HepG2 (cell line): ENCODE data around the gene TRPV4. TPM values are rescaled to one million over a fixed set of nuclear protein-coding genes. Genes with fewer than 3 reads are reported as not detected.

Experiments used
- ATAC-seq: fragments of 200-7000 bp; cut with Tn5 transposase; 3 replicates; pipeline ENCODE4 v1.9.1; 2020; ENCODE audit warnings: mild to moderate bottlenecking, moderate library complexity
- Bru-seq: library from RNA; stranded (reverse); fragments of 400-500 nt; gene quantifications from one replicate; lab custom pipeline; 2021; lab: Mats Ljungman, UMichigan
- BruChase-seq, 2 experiments: library from RNA; stranded (reverse); fragments of 400-500 nt; gene quantifications; one replicate each; lab custom pipeline; 2021; lab: Mats Ljungman, UMichigan
- BruUV-seq: library from RNA; stranded (reverse); fragments of 400-500 nt; replicated peaks from 2 replicates; lab custom pipeline; 2021; lab: Mats Ljungman, UMichigan
- CTCF ChIA-PET: fragments of 300-600 bp; formaldehyde crosslinking; extraction: SDS; loops from one replicate; lab custom pipeline; 2021; ENCODE audit warnings: low total read pairs, inconsistent platforms, low intra/inter-chr PET ratio; lab: Yijun Ruan, JAX
- POLR2A ChIA-PET: fragments of 350-600 bp; sonication (Branson Sonifier 250); formaldehyde crosslinking; loops from one replicate; lab custom pipeline; 2020; ENCODE audit warnings: antibody characterized with exemption, inconsistent platforms; lab: Yijun Ruan, JAX
- DNase-seq: peaks from one replicate; pipeline ENCODE4 v3.0.0-alpha.2; 2015; ENCODE audit warnings: low spot score
- FAIRE-seq: peaks from 3 replicates; lab custom pipeline; 2011; peaks lifted over from hg19 to GRCh38; lab: Jason Lieb, UNC
- H2AFZ ChIP-seq: one replicate; pipeline ENCODE4 v1.6.1; 2011; ENCODE audit warnings: low read length, inconsistent platforms
- H3K27ac ChIP-seq: fragments of 300-600 bp; 3 replicates; pipeline ENCODE4 v1.8.0; 2011; ENCODE audit warnings: mixed run types, mild to moderate bottlenecking, mixed read lengths, low read length, inconsistent platforms; ENCODE audit not compliant: insufficient read depth; ENCODE audit errors: extremely low read length
- H3K27me3 ChIP-seq, 2 experiments: fragments of 200-600 bp in 1 of 2; 2 replicates in 1 of 2; 3 replicates in 1 of 2; pipeline versions ENCODE4 v1.6.0 to v1.8.0; 2011; ENCODE audit warnings: low read length in 2 of 2, mild to moderate bottlenecking in 2 of 2, moderate library complexity in 2 of 2, inconsistent platforms in 1 of 2; ENCODE audit not compliant: insufficient read depth in 2 of 2, control insufficient read depth in 1 of 2
- H3K36me3 ChIP-seq, 2 experiments: fragments of 200-600 bp in 1 of 2; replicated peaks in 1 of 2; 2 replicates in 1 of 2; 3 replicates in 1 of 2; pipeline versions ENCODE4 v1.5.1 to v1.8.0; 2011; ENCODE audit warnings: low read length in 2 of 2, inconsistent platforms in 1 of 2; ENCODE audit not compliant: insufficient read depth in 2 of 2, control insufficient read depth in 1 of 2
- H3K4me1 ChIP-seq: 2 replicates; pipeline ENCODE4 v1.5.1; 2012; ENCODE audit warnings: low read length, inconsistent platforms; ENCODE audit not compliant: insufficient read depth
- H3K4me2 ChIP-seq: 2 replicates; pipeline ENCODE4 v1.6.0; 2011; ENCODE audit warnings: low read depth, low read length, inconsistent platforms
- H3K4me3 ChIP-seq, 3 experiments: fragments of 200-600 bp in 1 of 3; sonication (generic), shearing (Covaris generic) in 1 of 3; replicated peaks in 1 of 3; 2 replicates each; pipeline ENCODE4 v1.5.1; 2011 to 2016; ENCODE audit warnings: low read length in 3 of 3, inconsistent platforms in 2 of 3, low read depth in 2 of 3, mild to moderate bottlenecking in 2 of 3, control low read depth in 1 of 3, mixed read lengths in 1 of 3; ENCODE audit not compliant: insufficient read depth in 1 of 3
- H3K79me2 ChIP-seq: one replicate; pipeline ENCODE4 v1.6.1; 2011; ENCODE audit warnings: low read length, inconsistent platforms; ENCODE audit not compliant: insufficient read depth
- H3K9ac ChIP-seq: 2 replicates; pipeline ENCODE4 v1.6.0; 2011; ENCODE audit warnings: mild to moderate bottlenecking, low read depth, low read length, inconsistent platforms; ENCODE audit not compliant: insufficient read depth
- H3K9me3 ChIP-seq: 2 replicates; pipeline ENCODE4 v1.5.1; 2012; ENCODE audit warnings: mild to moderate bottlenecking, low read length
- H4K20me1 ChIP-seq: 2 replicates; pipeline ENCODE4 v1.6.0; 2011; ENCODE audit warnings: inconsistent platforms, mild to moderate bottlenecking, low read length, moderate library complexity; ENCODE audit not compliant: insufficient read depth
- ADNP ChIP-seq: sonication (generic); formaldehyde crosslinking; IDR thresholded peaks from 2 replicates; pipeline ENCODE4 v1.4.0; 2020; ENCODE audit warnings: missing genetic modification reagents
- AGO1 ChIP-seq: fragments of 200-400 bp; formaldehyde crosslinking; IDR thresholded peaks from 2 replicates; pipeline ENCODE4 v1.6.1; 2017; ENCODE audit warnings: mild to moderate bottlenecking, low read depth, low read length, moderate library complexity; ENCODE audit not compliant: poor library complexity, severe bottlenecking
- HINFP ChIP-seq: sonication (generic); formaldehyde crosslinking; IDR thresholded peaks from 2 replicates; pipeline ENCODE4 v1.4.0; 2020; ENCODE audit warnings: low read depth, mild to moderate bottlenecking, missing genetic modification reagents
- KDM5A ChIP-seq: fragments of 200-600 bp; sonication (generic); IDR thresholded peaks from 2 replicates; pipeline ENCODE4 v1.7.0; 2018; ENCODE audit warnings: antibody characterized with exemption, mild to moderate bottlenecking, low read length, borderline replicate concordance
- MLX ChIP-seq: IDR thresholded peaks from 2 replicates; pipeline ENCODE4 v1.6.1; 2016
- NFIC ChIP-seq: IDR thresholded peaks from 2 replicates; pipeline ENCODE4 v1.6.1; 2012; ENCODE audit warnings: mild to moderate bottlenecking, low read length, inconsistent platforms
- SRY ChIP-seq: sonication (generic); formaldehyde crosslinking; IDR thresholded peaks from 2 replicates; pipeline ENCODE4 v1.8.0; 2022; ENCODE audit warnings: mild to moderate bottlenecking, missing genetic modification reagents
- UBTF ChIP-seq: sonication (generic); formaldehyde crosslinking; IDR thresholded peaks from 2 replicates; pipeline ENCODE4 v1.4.0; 2020; ENCODE audit warnings: mild to moderate bottlenecking, missing genetic modification reagents
- ZNF121 ChIP-seq: sonication (generic); formaldehyde crosslinking; IDR thresholded peaks from 2 replicates; pipeline ENCODE4 v1.5.0; 2020; ENCODE audit warnings: mild to moderate bottlenecking, missing genetic modification reagents
- ZNF580 ChIP-seq: IDR thresholded peaks from 2 replicates; pipeline ENCODE4 v1.6.1; 2016; ENCODE audit warnings: low read depth, borderline replicate concordance
- ZNF629 ChIP-seq: sonication (generic); formaldehyde crosslinking; conservative IDR thresholded peaks from 2 replicates; pipeline ENCODE4 v1.5.0; 2020; ENCODE audit warnings: missing genetic modification reagents
- ZNF740 ChIP-seq: sonication (generic); formaldehyde crosslinking; IDR thresholded peaks from 2 replicates; pipeline ENCODE4 v1.4.0; 2020; ENCODE audit warnings: missing genetic modification reagents
- WGBS: methylation state at CpG from one replicate; pipeline ENCODE4 v1.1.6; 2017; ENCODE audit warnings: low lambda C conversion rate; 5-methylcytosine and 5-hydroxymethylcytosine counted together
- in situ Hi-C: cut with HindIII; loops from 2 replicates; pipeline ENCODE4 v1.10.0; 2017; ENCODE audit warnings: low pct_unique_long_range_greater_than_20kb; ENCODE audit not compliant: extremely low pct_ligation_motif_present
- intact Hi-C: fragments of 100-400 bp; cut with micrococcal nuclease; formaldehyde crosslinking; loops from one replicate; pipeline ENCODE4 v1.10.0; 2022; ENCODE audit not compliant: unreplicated experiment
- long read RNA-seq, 2 experiments: library from RNA in 1 of 2; library from polyadenylated mRNA in 1 of 2; stranded (forward) in 1 of 2; unstranded in 1 of 2; transcript quantifications; one replicate each; pipeline ENCODE4 v2.0.0, GENCODE V29; 2019 to 2022
- polyA minus RNA-seq, 3 experiments: library from RNA; depleted of rRNA, polyadenylated mRNA; stranded (reverse); fragments of >200 nt; gene quantifications; 2 replicates each; pipeline ENCODE4 v1.2.3, GENCODE V29; 2011; ENCODE audit warnings: low replicate concordance in 1 of 3
- polyA plus RNA-seq, 8 experiments: library from polyadenylated mRNA; depleted of rRNA in 3 of 8; stranded (reverse) in 7 of 8; unstranded in 1 of 8; fragments of >200 nt; fragmentation: Illumina TruSeq in 4 of 8; extraction: Trizol in 4 of 8; gene quantifications; 2 replicates each; pipeline versions ENCODE4 v1.2.1 to v1.2.3, GENCODE V29; 2011 to 2016; ENCODE audit warnings: low read depth in 4 of 8, missing spikeins in 1 of 8, mixed read lengths in 1 of 8; ENCODE audit not compliant: insufficient read depth in 1 of 8
- total RNA-seq, 5 experiments: library from RNA; depleted of rRNA; stranded (reverse); fragments of >200 nt; fragmentation: Illumina TruSeq; extraction: Trizol; gene quantifications; 2 replicates each; pipeline ENCODE4 v1.2.3, GENCODE V29; 2016; ENCODE audit warnings: low read depth in 1 of 5

Gene TRPV4
- 0.35 and 0.66 TPM in 2 replicates for total RNA-seq (2016; rRNA removed; fragmentation: Illumina TruSeq; extraction: Trizol)
- total RNA-seq (2016; cell fraction: cytosol; rRNA removed; fragmentation: Illumina TruSeq; extraction: Trizol; ENCODE audit: low read depth), result 0.20 and 0.35 TPM in 2 replicates
- total RNA-seq (2016; cell fraction: insoluble cytoplasmic fraction; rRNA removed; fragmentation: Illumina TruSeq; extraction: Trizol), result 0.45 and 0.93 TPM in 2 replicates
- total RNA-seq (2016; cell fraction: membrane; rRNA removed; fragmentation: Illumina TruSeq; extraction: Trizol), result 0.83 and 1.0 TPM in 2 replicates
- total RNA-seq (2016; cell fraction: nucleus; rRNA removed; fragmentation: Illumina TruSeq; extraction: Trizol), result 0.75 and 1.1 TPM in 2 replicates
- polyA plus RNA-seq (2011; rRNA removed), result 4.7 and 5.6 TPM in 2 replicates
- 3.1 and 4.5 TPM in 2 replicates for polyA plus RNA-seq (2011; cell fraction: cytosol; rRNA removed)
- 7.9 and 11.8 TPM in 2 replicates for polyA plus RNA-seq (2011; cell fraction: nucleus; rRNA removed)
- 0.68 and 1.3 TPM in 2 replicates for polyA plus RNA-seq (2012)
- 0.67 and 0.84 TPM in 2 replicates for polyA plus RNA-seq (2016; cell fraction: cytosol; fragmentation: Illumina TruSeq; extraction: Trizol; ENCODE audit: low read depth)
- polyA plus RNA-seq (2016; cell fraction: insoluble cytoplasmic fraction; fragmentation: Illumina TruSeq; extraction: Trizol; ENCODE audit: low read depth), result 0.52 and 0.71 TPM in 2 replicates
- 1.1 and 1.2 TPM in 2 replicates for polyA plus RNA-seq (2016; cell fraction: membrane; fragmentation: Illumina TruSeq; extraction: Trizol; ENCODE audit: low read depth)
- 2.0 and 2.5 TPM in 2 replicates for polyA plus RNA-seq (2016; cell fraction: nucleus; fragmentation: Illumina TruSeq; extraction: Trizol; ENCODE audit: insufficient read depth, low read depth)
- polyA minus RNA-seq (2011; rRNA and poly(A)+ RNA removed; ENCODE audit: low replicate concordance), result 13.9 TPM in 1 of 2 replicates, not detected in the other
- polyA minus RNA-seq (2011; cell fraction: cytosol; rRNA and poly(A)+ RNA removed), result 3.2 and 3.3 TPM in 2 replicates
- polyA minus RNA-seq (2011; cell fraction: nucleus; rRNA and poly(A)+ RNA removed), result 4.0 and 4.6 TPM in 2 replicates
- percentile 37 among the genes with signal in this experiment for Bru-seq, nascent RNA
- BruChase-seq, experiment 1, labeled RNA remaining after a 6-hour chase, result percentile 35 among the genes with signal in this experiment
- BruChase-seq, experiment 2, labeled RNA remaining after a 2-hour chase, result percentile 39 among the genes with signal in this experiment
- long read RNA-seq, experiment 1, result 0 reads
- long read RNA-seq, experiment 2, partial matches to known transcripts, result 1 of 5 reads
- long read RNA-seq, experiment 2, other reads (novel, unspliced or antisense), result 1 of 5 reads

GRCh38 chr12:109833307-109834189 is at the start of gene TRPV4:
Gene TRPV4 (minus strand): TSS chr12:109833398. CDS start chr12:109814796, 18,602 bp downstream.
- in situ Hi-C loops (no loop called here), intact Hi-C loops (no loop called here)
- ATAC-seq, result peak; percentile 23
- no peak within 1 kb of the TSS for H3K27ac ChIP-seq
- CTCF ChIA-PET, result no interaction called here
- H3K27me3 ChIP-seq, result no peaks in the 10 kb centered on the region
- WGBS, result 57% methylated on average over 35 of the region's 67 CpGs
- BruUV-seq, result no TSS peak
- POLR2A ChIA-PET, result no interaction called here
- no peaks in the 10 kb centered on the region; the same call in 1 of the 2 replicates for H4K20me1 ChIP-seq
- no peaks in the 10 kb centered on the region for H3K36me3 ChIP-seq
- H3K9me3 ChIP-seq, result no peaks in the 10 kb centered on the region
- no peak for FAIRE-seq
- peak within 1 kb of the TSS; percentile 80 for H3K4me2 ChIP-seq
- H3K79me2 ChIP-seq, result no peaks in the 10 kb centered on the region
- DNase-seq, result no peak
- peaks cover 78% of the 10 kb centered on the region for H3K4me1 ChIP-seq
- peak within 1 kb of the TSS; percentile 55 to 71 (median 61) for H3K4me3 ChIP-seq
- H3K9ac ChIP-seq, result 0 out of 2 replicates have a peak within 1 kb of the TSS, but pooled peaks have one; percentile 21
- no peak within 1 kb of the TSS for H2AFZ ChIP-seq
- TF ChIP-seq KDM5A (no peak), ZNF580 (CRISPR knock-in tag) (no peak), SRY (CRISPR knock-in tag) (no peak), ZNF629 (CRISPR knock-in tag) (peak; percentile 87), UBTF (CRISPR knock-in tag) (peak; percentile 17; the same call in 1 of the 2 replicates), AGO1 (no peak), NFIC (no peak), MLX (CRISPR knock-in tag) (no peak), ZNF121 (CRISPR knock-in tag) (peak; percentile 75), ADNP (CRISPR knock-in tag) (peak; percentile 15; the same call in 1 of the 2 replicates), HINFP (CRISPR knock-in tag) (peak; percentile 93), ZNF740 (CRISPR knock-in tag) (no peak)
